Right atrium auricular region (tissue), 2 donors: ENCODE data around the gene PRRC1. TPM values are rescaled to one million over a fixed set of nuclear protein-coding genes. Genes with fewer than 3 reads are reported as not detected.
A peak's percentile ranks its signal among the peaks of the same experiment; 100 is the strongest.

Experiments
- DNase-seq: peaks from one replicate; pipeline ENCODE4 v3.0.0-alpha.2; 2019; ENCODE audit warnings: low spot score
- H3K27ac ChIP-seq, 2 donors: fragments of 200-600 bp; sonication (generic); 1 replicate in 1 of 2; 2 replicates in 1 of 2; pipeline ENCODE4 v1.5.1; 2016 to 2019
- H3K27me3 ChIP-seq, 2 donors: fragments of 200-600 bp; sonication (generic); one replicate each; pipeline versions ENCODE4 v1.5.1 to v1.6.0; 2017 to 2019
- H3K36me3 ChIP-seq: fragments of 200-600 bp; sonication (generic); one replicate; pipeline ENCODE4 v1.5.1; 2016
- H3K4me1 ChIP-seq, 2 donors: fragments of 200-600 bp; sonication (generic); one replicate each; pipeline versions ENCODE4 v1.5.1 to v1.6.0; 2017 to 2019
- H3K4me3 ChIP-seq, 2 donors: fragments of 200-600 bp; sonication (generic); 1 replicate in 1 of 2; 2 replicates in 1 of 2; pipeline ENCODE4 v1.5.1; 2017 to 2019; ENCODE audit warnings: mild to moderate bottlenecking in 1 of 2, moderate library complexity in 1 of 2
- H3K9me3 ChIP-seq, 2 donors: fragments of 200-600 bp; sonication (generic); one replicate each; pipeline ENCODE4 v1.5.1; 2019
- CTCF ChIP-seq, 2 donors: fragments of 200-600 bp; sonication (generic); IDR thresholded peaks; one replicate each; pipeline ENCODE4 v1.5.1; 2019; ENCODE audit warnings: antibody characterized with exemption in 2 of 2
- total RNA-seq, 2 donors: library from RNA; depleted of rRNA; stranded (reverse); fragments of >200 nt; gene quantifications; one replicate each; pipeline ENCODE4 v1.1.0, GENCODE V29; 2016

Gene PRRC1
- total RNA-seq: 10 to 100 TPM; 19.3 to 34.6 TPM

- Histone ChIP-seq H3K27me3 (no peaks in the 10 kb centered on the region), H3K36me3 (no peaks in the 10 kb centered on the region), H3K9me3 (peaks cover 0 to 7% of the 10 kb centered on the region in 2 donors), H3K27ac (peak within 1 kb of the TSS; percentile 86 to 89), H3K4me1 (peaks cover 0 to 21% of the 10 kb centered on the region in 2 donors), H3K4me3 (peak within 1 kb of the TSS; percentile 93 to 98)
- TF ChIP-seq CTCF (IDR thresholded peaks at IDR 0.05): no peak
- DNase-seq: peak; percentile 72
Observed at GRCh38 chr5:127517480-127518318, at the start of gene PRRC1. Gene PRRC1, plus strand, starts transcription at chr5:127517640. Its CDS starts 5,840 bp downstream, at chr5:127523480.

DNA sequence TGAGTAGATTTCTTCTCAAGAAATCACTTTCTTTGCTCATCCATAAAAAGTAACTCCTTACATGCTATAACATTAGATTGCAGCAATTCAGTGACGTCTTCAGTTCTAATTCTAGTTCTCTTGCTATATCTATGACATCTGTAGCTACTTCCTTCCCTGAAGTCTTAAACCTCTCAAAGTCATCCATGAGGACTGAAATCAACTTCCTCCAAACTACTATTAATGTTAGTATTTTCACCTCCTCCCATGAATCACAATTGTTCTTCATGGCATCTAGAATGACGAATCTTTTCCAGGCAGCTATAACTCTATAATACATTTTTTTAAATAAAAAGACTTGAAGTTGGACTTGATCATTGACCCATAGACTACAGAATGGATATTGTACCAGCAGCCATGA is 46.2 kb upstream of the PRRC1 start:
- Histone ChIP-seq H3K9me3 (no peaks in the 10 kb centered on the region), H3K27me3 (no peaks in the 10 kb centered on the region), H3K4me3 (no peak overlapping the region), H3K4me1 (no peaks in the 10 kb centered on the region), H3K27ac (no peak overlapping the region), H3K36me3 (no peaks in the 10 kb centered on the region)
- no peak for TF ChIP-seq CTCF (IDR thresholded peaks at IDR 0.05)
- DNase-seq: no peak

GRCh38 chr5:127472700-127473099 is 44.7 kb upstream of the PRRC1 start:
- no peak for TF ChIP-seq CTCF (IDR thresholded peaks at IDR 0.05)
- DNase-seq: no peak
- H3K9me3 ChIP-seq: no peaks in the 10 kb centered on the region

DNA sequence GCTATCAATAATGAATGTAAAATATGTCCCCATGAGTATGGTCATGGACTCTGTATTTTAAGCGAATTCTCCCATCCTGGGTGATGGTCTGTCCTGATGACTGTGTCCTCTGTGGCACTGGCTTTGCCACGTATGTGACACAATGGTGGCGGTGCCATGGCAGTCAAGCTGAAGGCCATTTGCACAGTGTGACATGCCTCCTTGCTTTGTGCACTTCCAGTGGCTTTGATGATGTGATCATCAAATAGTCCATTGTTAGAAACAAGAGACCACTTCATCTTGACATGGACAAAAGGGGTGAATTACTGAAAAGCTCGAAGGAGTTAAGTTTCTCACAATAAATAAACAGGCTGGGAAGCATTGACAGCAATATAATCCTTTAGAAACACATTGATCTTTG is 31.0 kb upstream of the PRRC1 start:
- no peaks in the 10 kb centered on the region for H3K9me3 ChIP-seq
- no peaks in the 10 kb centered on the region for H3K27me3 ChIP-seq
- H3K4me3 ChIP-seq: no peak overlapping the region
- no peak for TF ChIP-seq CTCF (IDR thresholded peaks at IDR 0.05)
- no peak overlapping the region for H3K27ac ChIP-seq
- no peaks in the 10 kb centered on the region for H3K4me1 ChIP-seq
- no peak for DNase-seq
- H3K36me3 ChIP-seq: no peaks in the 10 kb centered on the region

More at GRCh38 chr5:127472700-127473099, 44.7 kb upstream of the PRRC1 start:
- no peaks in the 10 kb centered on the region for H3K36me3 ChIP-seq
- no peaks in the 10 kb centered on the region for H3K27me3 ChIP-seq
- no peak overlapping the region for H3K4me3 ChIP-seq
- no peaks in the 10 kb centered on the region for H3K4me1 ChIP-seq
- no peak overlapping the region for H3K27ac ChIP-seq

DNA sequence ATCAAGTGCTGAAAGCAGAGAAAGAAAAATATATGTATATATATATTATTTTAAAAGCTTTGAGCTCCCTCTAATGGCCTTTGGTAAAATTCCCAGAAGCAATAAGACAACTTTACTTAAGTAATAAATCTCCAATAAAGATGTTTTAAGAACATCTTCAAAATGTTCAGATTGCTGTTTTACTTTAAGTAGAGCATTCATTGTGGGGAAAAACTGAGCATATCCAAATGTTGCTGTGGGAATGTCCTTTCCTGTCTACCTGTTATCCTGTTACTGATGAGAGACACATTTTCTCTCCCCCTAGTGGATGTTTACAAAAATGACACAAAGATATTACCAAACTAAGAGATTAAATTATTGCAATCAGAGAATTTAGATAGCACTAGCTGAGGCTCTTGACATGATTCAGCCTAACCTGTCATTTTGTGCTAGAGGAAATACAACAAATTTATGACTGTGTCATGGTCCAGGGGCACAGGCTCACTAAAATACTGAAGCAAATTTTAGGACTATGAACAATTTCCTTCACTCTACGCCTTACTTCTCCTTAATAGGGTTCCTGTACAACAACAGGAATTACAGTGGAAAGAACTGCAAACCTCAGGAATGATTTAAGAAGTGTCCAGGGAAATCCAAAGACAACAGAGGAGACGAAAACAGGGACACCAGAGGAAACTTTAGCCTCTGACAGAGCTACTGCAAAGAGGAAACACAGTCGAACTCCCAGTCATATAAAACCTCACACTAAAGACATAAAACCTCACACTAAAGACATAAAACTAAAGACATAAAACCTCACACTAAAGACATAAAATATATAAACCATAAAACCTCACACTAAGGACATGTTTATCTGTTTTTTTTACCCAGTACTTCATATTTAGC is 24.3 kb upstream of the PRRC1 start:
- Histone ChIP-seq H3K9me3 (no peaks in the 10 kb centered on the region), H3K4me1 (no peaks in the 10 kb centered on the region), H3K36me3 (no peaks in the 10 kb centered on the region), H3K4me3 (no peak overlapping the region), H3K27me3 (no peaks in the 10 kb centered on the region), H3K27ac (no peak overlapping the region)
- DNase-seq: no peak
- peak in 1 of 2 donors; percentile 81 for TF ChIP-seq CTCF (IDR thresholded peaks at IDR 0.05)
